Measurements from ENCODE around the gene WHRN. TPM values are rescaled to one million over a fixed set of nuclear protein-coding genes. Genes with fewer than 3 reads are reported as not detected.

Gene WHRN
- total RNA-seq, 1 donor from 2014 or later: 1.1 TPM

GRCh38 chr9:114357360-114357759 lies 147.9 kb downstream of the WHRN start:
- H3F3A ChIP-seq (ENCODE audit: low read depth): no peaks in the 10 kb centered on the region
- no peak overlapping the region for H2AFZ ChIP-seq (replicated peaks)
- H3K4me1 Mint-ChIP-seq: no peaks in the 10 kb centered on the region
- H3K27me3 Mint-ChIP-seq (ENCODE audit: insufficient read depth, low read depth): peaks cover 10% of the 10 kb centered on the region
- TF ChIP-seq EZH2 (IDR thresholded peaks at IDR 0.05) (no peak), EZH2phosphoT487 (IDR thresholded peaks at IDR 0.05) (no peak), CTCF (IDR thresholded peaks at IDR 0.05) (no peak)
- H3K36me3 Mint-ChIP-seq: peaks cover 25% of the 10 kb centered on the region
- no peaks in the 10 kb centered on the region for H3K36me3 ChIP-seq
- no peaks in the 10 kb centered on the region for H3K9me3 ChIP-seq (ENCODE audit: low read depth)
- H3K27ac ChIP-seq: no peak overlapping the region
- no peak overlapping the region for H3K9ac ChIP-seq
- H3K4me3 ChIP-seq: no peak overlapping the region
- DNase-seq (ENCODE audit: low spot score): no peak
- H3K27ac Mint-ChIP-seq: peak overlapping the region; percentile 62
- H4K20me1 ChIP-seq (ENCODE audit: low read depth): no peaks in the 10 kb centered on the region
- no peak overlapping the region for H3K4me2 ChIP-seq
- no peak overlapping the region for H3K4me3 Mint-ChIP-seq
- H3K27me3 ChIP-seq: no peaks in the 10 kb centered on the region
- H3K9me3 Mint-ChIP-seq: no peaks in the 10 kb centered on the region
- no peaks in the 10 kb centered on the region for H3K79me2 ChIP-seq (ENCODE audit: low read depth)
- H3K4me1 ChIP-seq: no peaks in the 10 kb centered on the region

GRCh38 chr9:114356792-114357191 lies 148.5 kb downstream of the WHRN start:
- Mint-ChIP-seq H3K27me3 (ENCODE audit: insufficient read depth, low read depth) (peaks cover 8% of the 10 kb centered on the region), H3K9me3 (no peaks in the 10 kb centered on the region), H3K36me3 (peaks cover 28% of the 10 kb centered on the region), H3K4me3 (no peak overlapping the region), H3K4me1 (no peaks in the 10 kb centered on the region), H3K27ac (peak overlapping the region; percentile 63)
- Histone ChIP-seq H3K9me3 (ENCODE audit: low read depth) (no peaks in the 10 kb centered on the region), H4K20me1 (ENCODE audit: low read depth) (no peaks in the 10 kb centered on the region), H2AFZ (replicated peaks) (no peak overlapping the region), H3K4me3 (no peak overlapping the region), H3K4me1 (no peaks in the 10 kb centered on the region), H3K27ac (no peak overlapping the region), H3K27me3 (no peaks in the 10 kb centered on the region), H3K4me2 (no peak overlapping the region), H3K9ac (no peak overlapping the region), H3K36me3 (no peaks in the 10 kb centered on the region), H3K79me2 (ENCODE audit: low read depth) (no peaks in the 10 kb centered on the region), H3F3A (ENCODE audit: low read depth) (no peaks in the 10 kb centered on the region)
- no peak for DNase-seq (ENCODE audit: low spot score)
- TF ChIP-seq CTCF (IDR thresholded peaks at IDR 0.05): no peak
- no peak for TF ChIP-seq EZH2 (IDR thresholded peaks at IDR 0.05)
- no peak for TF ChIP-seq EZH2phosphoT487 (IDR thresholded peaks at IDR 0.05)

- peaks cover 21% of the 10 kb centered on the region for H3K36me3 Mint-ChIP-seq
- Histone ChIP-seq H3K4me1 (no peaks in the 10 kb centered on the region), H3K9me3 (ENCODE audit: low read depth) (no peaks in the 10 kb centered on the region), H3K79me2 (ENCODE audit: low read depth) (no peaks in the 10 kb centered on the region), H3K4me3 (no peak overlapping the region), H3K4me2 (no peak overlapping the region), H3K36me3 (no peaks in the 10 kb centered on the region), H3K27me3 (no peaks in the 10 kb centered on the region), H3K27ac (no peak overlapping the region), H3F3A (ENCODE audit: low read depth) (no peaks in the 10 kb centered on the region), H4K20me1 (ENCODE audit: low read depth) (no peaks in the 10 kb centered on the region), H3K9ac (no peak overlapping the region), H2AFZ (replicated peaks) (no peak overlapping the region)
- TF ChIP-seq EZH2 (IDR thresholded peaks at IDR 0.05) (no peak), EZH2phosphoT487 (IDR thresholded peaks at IDR 0.05) (no peak)
- H3K27me3 Mint-ChIP-seq (ENCODE audit: insufficient read depth, low read depth): peaks cover 7% of the 10 kb centered on the region
- no peaks in the 10 kb centered on the region for H3K4me1 Mint-ChIP-seq
- H3K27ac Mint-ChIP-seq: no peak overlapping the region
- H3K4me3 Mint-ChIP-seq: no peak overlapping the region
- DNase-seq (ENCODE audit: low spot score): no peak
- H3K9me3 Mint-ChIP-seq: no peaks in the 10 kb centered on the region
Observed at GRCh38 chr9:114355821-114356220, 149.5 kb downstream of the WHRN start.

Small RNA genes within 50 kb of the gene (small RNA-seq; reads per million reads assigned to genes)
- gene AL138895.2: not detected

Other genes starting within 250 kb of the WHRN start
- 1.5 TPM in 1 of 2 replicates, not detected in the other for gene ORM1, start 182.4 kb downstream of the WHRN start, total RNA-seq (ENCODE audit: low replicate concordance)
- gene ORM2, start 175.6 kb downstream of the WHRN start, total RNA-seq (ENCODE audit: low replicate concordance): 0.43 TPM in 1 of 2 replicates, not detected in the other
- 11.4 and 13.4 TPM in 2 replicates for gene AKNA, start 117.5 kb downstream of the WHRN start, total RNA-seq (ENCODE audit: low replicate concordance)
- gene ATP6V1G1, start 82.3 kb upstream of the WHRN start, total RNA-seq (ENCODE audit: low replicate concordance): 157 and 253 TPM in 2 replicates
- gene TMEM268, start 105.8 kb upstream of the WHRN start, total RNA-seq (ENCODE audit: low replicate concordance): 0.65 and 0.77 TPM in 2 replicates
- not detected in 2 replicates for gene TEX53, start 152.3 kb upstream of the WHRN start, total RNA-seq (ENCODE audit: low replicate concordance)
- gene TEX48, start 176.7 kb upstream of the WHRN start, total RNA-seq (ENCODE audit: low replicate concordance): not detected in 2 replicates